ENCODE measurements around the gene SRSF10.

GRCh38 chr1:23997812-23998211, 17.7 kb upstream of the SRSF10 start:
- no peak for TF ChIP-seq CTCF (IDR thresholded peaks at IDR 0.05; ENCODE audit: low read length)
- no peak for TF ChIP-seq EZH2 (IDR thresholded peaks at IDR 0.05; ENCODE audit: borderline replicate concordance, low read length)
